HUES6 (cell line): ENCODE measurements around the gene DOCK9.

ENCODE experiments used
- H3K27ac ChIP-seq: 2 replicates; pipeline ENCODE4 v1.7.0; 2013; ENCODE audit warnings: low read depth, mild to moderate bottlenecking, low read length, inconsistent platforms
- H3K27me3 ChIP-seq: 2 replicates; pipeline ENCODE4 v1.6.1; 2013; ENCODE audit warnings: low read length; ENCODE audit not compliant: control insufficient read depth, insufficient read depth
- H3K36me3 ChIP-seq: 2 replicates; pipeline ENCODE4 v1.6.1; 2013; ENCODE audit warnings: low read length; ENCODE audit not compliant: control insufficient read depth, insufficient read depth
- H3K4me1 ChIP-seq: 2 replicates; pipeline ENCODE4 v1.6.1; 2013; ENCODE audit warnings: low read length; ENCODE audit not compliant: control insufficient read depth, insufficient read depth
- H3K4me3 ChIP-seq: 2 replicates; pipeline ENCODE4 v1.5.1; 2013; ENCODE audit warnings: low read depth, low read length
- H3K9ac ChIP-seq: one replicate; pipeline ENCODE4 v1.6.1; 2013; ENCODE audit warnings: mild to moderate bottlenecking, low read length
- H3K9me3 ChIP-seq: 2 replicates; pipeline ENCODE4 v1.6.1; 2013; ENCODE audit warnings: low read depth, low read length; ENCODE audit not compliant: control insufficient read depth, insufficient read depth

The DOCK9 gene

GRCh38 chr13:98997011-98997730, 19.3 kb upstream of the DOCK9 start:
- Histone ChIP-seq H3K27ac (no peak overlapping the region), H3K4me3 (no peak overlapping the region)

GRCh38 chr13:98996046-98996445, 18.2 kb upstream of the DOCK9 start:
- H3K9me3 ChIP-seq, result no peaks in the 10 kb centered on the region
- H3K9ac ChIP-seq, result no peak overlapping the region
- no peak overlapping the region for H3K27ac ChIP-seq

More at GRCh38 chr13:98997011-98997730, 19.3 kb upstream of the DOCK9 start:
- H3K9me3 ChIP-seq, result no peaks in the 10 kb centered on the region
- H3K27me3 ChIP-seq, result no peaks in the 10 kb centered on the region
- peaks cover 24% of the 10 kb centered on the region for H3K4me1 ChIP-seq
- H3K36me3 ChIP-seq, result no peaks in the 10 kb centered on the region
- H3K9ac ChIP-seq, result no peak overlapping the region

GRCh38 chr13:98994896-98995295, 17.0 kb upstream of the DOCK9 start:
- Histone ChIP-seq H3K27me3 (no peaks in the 10 kb centered on the region), H3K9ac (no peak overlapping the region), H3K4me3 (no peak overlapping the region), H3K36me3 (no peaks in the 10 kb centered on the region), H3K4me1 (peaks cover 7% of the 10 kb centered on the region), H3K9me3 (no peaks in the 10 kb centered on the region), H3K27ac (no peak overlapping the region)

More at GRCh38 chr13:98996046-98996445, 18.2 kb upstream of the DOCK9 start:
- Histone ChIP-seq H3K4me3 (no peak overlapping the region), H3K27me3 (no peaks in the 10 kb centered on the region), H3K36me3 (no peaks in the 10 kb centered on the region), H3K4me1 (peaks cover 18% of the 10 kb centered on the region)

- Histone ChIP-seq H3K4me3 (no peak overlapping the region), H3K36me3 (no peaks in the 10 kb centered on the region), H3K27ac (no peak overlapping the region), H3K9ac (no peak overlapping the region), H3K27me3 (no peaks in the 10 kb centered on the region), H3K9me3 (no peaks in the 10 kb centered on the region), H3K4me1 (peaks cover 5% of the 10 kb centered on the region)
Measured at GRCh38 chr13:98994080-98994479, 16.2 kb upstream of the DOCK9 start.

GRCh38 chr13:98992355-98992754, 14.5 kb upstream of the DOCK9 start:
- H3K36me3 ChIP-seq, result no peaks in the 10 kb centered on the region
- peaks cover 5% of the 10 kb centered on the region for H3K4me1 ChIP-seq
- H3K9ac ChIP-seq, result no peak overlapping the region
- no peak overlapping the region for H3K4me3 ChIP-seq
- no peak overlapping the region for H3K27ac ChIP-seq
- no peaks in the 10 kb centered on the region for H3K27me3 ChIP-seq
- H3K9me3 ChIP-seq, result no peaks in the 10 kb centered on the region

- Histone ChIP-seq H3K27ac (no peak overlapping the region), H3K9me3 (no peaks in the 10 kb centered on the region), H3K9ac (no peak overlapping the region)
Measured at GRCh38 chr13:98990701-98991100, 12.8 kb upstream of the DOCK9 start.

GRCh38 chr13:98989469-98990235, 11.8 kb upstream of the DOCK9 start:
- no peak overlapping the region for H3K4me3 ChIP-seq
- no peaks in the 10 kb centered on the region for H3K9me3 ChIP-seq
- no peaks in the 10 kb centered on the region for H3K27me3 ChIP-seq
- H3K27ac ChIP-seq, result no peak overlapping the region
- H3K36me3 ChIP-seq, result no peaks in the 10 kb centered on the region
- no peak overlapping the region for H3K9ac ChIP-seq
- peaks cover 18% of the 10 kb centered on the region for H3K4me1 ChIP-seq

More at GRCh38 chr13:98990701-98991100, 12.8 kb upstream of the DOCK9 start:
- H3K36me3 ChIP-seq, result no peaks in the 10 kb centered on the region
- H3K27me3 ChIP-seq, result no peaks in the 10 kb centered on the region
- peaks cover 14% of the 10 kb centered on the region for H3K4me1 ChIP-seq
- no peak overlapping the region for H3K4me3 ChIP-seq

GRCh38 chr13:98988780-98989179, 10.9 kb upstream of the DOCK9 start:
- Histone ChIP-seq H3K36me3 (no peaks in the 10 kb centered on the region), H3K27me3 (no peaks in the 10 kb centered on the region), H3K4me1 (peaks cover 13% of the 10 kb centered on the region), H3K9ac (no peak overlapping the region), H3K4me3 (no peak overlapping the region), H3K9me3 (no peaks in the 10 kb centered on the region), H3K27ac (no peak overlapping the region)

- no peak overlapping the region for H3K4me3 ChIP-seq
- H3K9me3 ChIP-seq, result no peaks in the 10 kb centered on the region
- no peaks in the 10 kb centered on the region for H3K36me3 ChIP-seq
- H3K4me1 ChIP-seq, result peaks cover 13% of the 10 kb centered on the region
- H3K9ac ChIP-seq, result no peak overlapping the region
- no peaks in the 10 kb centered on the region for H3K27me3 ChIP-seq
- H3K27ac ChIP-seq, result no peak overlapping the region
Measured at GRCh38 chr13:98988277-98988676, 10.4 kb upstream of the DOCK9 start.

- H3K9ac ChIP-seq, result no peak overlapping the region
- peaks cover 13% of the 10 kb centered on the region for H3K4me1 ChIP-seq
- H3K9me3 ChIP-seq, result no peaks in the 10 kb centered on the region
- no peaks in the 10 kb centered on the region for H3K27me3 ChIP-seq
- no peak overlapping the region for H3K27ac ChIP-seq
- H3K4me3 ChIP-seq, result no peak overlapping the region
- H3K36me3 ChIP-seq, result no peaks in the 10 kb centered on the region
Measured at GRCh38 chr13:98987275-98987674, 9.4 kb upstream of the DOCK9 start.

GRCh38 chr13:98986226-98986846, 8.5 kb upstream of the DOCK9 start:
- no peak overlapping the region for H3K4me3 ChIP-seq
- H3K36me3 ChIP-seq, result no peaks in the 10 kb centered on the region
- no peak overlapping the region for H3K9ac ChIP-seq
- H3K27me3 ChIP-seq, result no peaks in the 10 kb centered on the region
- no peaks in the 10 kb centered on the region for H3K9me3 ChIP-seq
- H3K27ac ChIP-seq, result no peak overlapping the region
- H3K4me1 ChIP-seq, result peaks cover 13% of the 10 kb centered on the region
